Karpas-422 (cell line): ENCODE measurements around the gene YY1AP1. TPM values are rescaled to one million over a fixed set of nuclear protein-coding genes. Genes with fewer than 3 reads are reported as not detected.
"Not testable (repeated sequence)": the region's sequence is repeated elsewhere in the genome, so short reads cannot be mapped to it uniquely, and the experiment has no call there.

Experiments
- DNase-seq: peaks from one replicate; pipeline ENCODE4 v3.0.0-alpha.2; 2015
- H2AFZ ChIP-seq: fragments of 200-600 bp; sonication (generic); 2 replicates; pipeline ENCODE4 v1.6.1; 2014; ENCODE audit warnings: antibody characterized with exemption, low read length, mixed read lengths
- H3K27ac ChIP-seq: fragments of 200-600 bp; sonication (generic); 2 replicates; pipeline ENCODE4 v1.5.1; 2014; ENCODE audit warnings: mild to moderate bottlenecking, low read length, moderate library complexity
- H3K27me3 ChIP-seq: fragments of 200-600 bp; sonication (generic); 2 replicates; pipeline ENCODE4 v1.6.1; 2014; ENCODE audit warnings: low read length, mixed read lengths
- H3K36me3 ChIP-seq: fragments of 200-600 bp; sonication (generic); 2 replicates; pipeline ENCODE4 v1.6.1; 2014; ENCODE audit warnings: low read length, mixed read lengths; ENCODE audit not compliant: insufficient read depth
- H3K4me1 ChIP-seq: fragments of 200-600 bp; sonication (generic); 2 replicates; pipeline ENCODE4 v1.6.1; 2014; ENCODE audit warnings: mild to moderate bottlenecking, low read length, mixed read lengths
- H3K4me2 ChIP-seq: fragments of 200-600 bp; sonication (generic); 2 replicates; pipeline ENCODE4 v1.6.1; 2014; ENCODE audit warnings: low read length, low read depth, mild to moderate bottlenecking; ENCODE audit not compliant: poor library complexity, severe bottlenecking
- H3K4me3 ChIP-seq: fragments of 200-600 bp; sonication (generic); 2 replicates; pipeline ENCODE4 v1.5.1; 2014; ENCODE audit warnings: mild to moderate bottlenecking, antibody characterized with exemption, low read length, mixed read lengths
- H3K79me2 ChIP-seq: fragments of 200-600 bp; sonication (generic); 2 replicates; pipeline ENCODE4 v1.6.1; 2014; ENCODE audit warnings: mild to moderate bottlenecking, low read length, mixed read lengths
- H3K9ac ChIP-seq: fragments of 200-600 bp; sonication (generic); 2 replicates; pipeline ENCODE4 v1.6.0; 2014; ENCODE audit warnings: low read length
- H3K9me2 ChIP-seq: fragments of 200-600 bp; sonication (generic), shearing (Covaris generic); replicated peaks from 2 replicates; pipeline ENCODE4 v1.6.0; 2014; ENCODE audit warnings: mild to moderate bottlenecking, low read length, moderate library complexity; ENCODE audit not compliant: insufficient read depth
- H3K9me3 ChIP-seq: fragments of 300-700, 200-600 bp; sonication (generic); 2 replicates; pipeline ENCODE4 v1.6.1; 2014; ENCODE audit warnings: low read length, mixed read lengths
- H4K20me1 ChIP-seq: fragments of 200-600 bp; sonication (generic); 2 replicates; pipeline ENCODE4 v1.6.1; 2014; ENCODE audit warnings: mild to moderate bottlenecking, antibody characterized with exemption, low read length, low read depth; ENCODE audit not compliant: insufficient read depth
- total RNA-seq: library from RNA; depleted of rRNA; stranded (reverse); fragments of >200 nt; shearing (Covaris generic); gene quantifications from 2 replicates; pipeline ENCODE4 v1.2.3, GENCODE V29; 2014; ENCODE audit warnings: low replicate concordance; rRNA removed

Gene YY1AP1
- 54.4 and 67.0 TPM in 2 replicates for total RNA-seq

- Histone ChIP-seq H3K79me2 (peaks cover 95% of the 10 kb centered on the region), H2AFZ (peak within 1 kb of the TSS; percentile 98), H3K4me3 (peak within 1 kb of the TSS; percentile 95), H3K27me3 (no peaks in the 10 kb centered on the region), H3K4me2 (peak within 1 kb of the TSS; percentile 77), H3K9me3 (no peaks in the 10 kb centered on the region), H3K9me2 (no peaks in the 10 kb centered on the region), H3K9ac (peak within 1 kb of the TSS; percentile 99), H4K20me1 (no peaks in the 10 kb centered on the region; the same call in 1 of the 2 replicates), H3K36me3 (peaks cover 35% of the 10 kb centered on the region), H3K27ac (peak within 1 kb of the TSS; percentile 82), H3K4me1 (peaks cover 27% of the 10 kb centered on the region)
- DNase-seq = peak; percentile 95
These were observed at the start of gene YY1AP1 for GRCh38 chr1:155688324-155689080. YY1AP1 (minus strand) TSS chr1:155688774; CDS start chr1:155680436, 8,338 bp downstream.

- H3K79me2 ChIP-seq = peaks cover 3% of the 10 kb centered on the region; the same call in 1 of the 2 replicates
- H3K27ac ChIP-seq = no peak overlapping the region
- H3K9ac ChIP-seq = no peak overlapping the region
- no peaks in the 10 kb centered on the region for H3K9me3 ChIP-seq
- peaks cover 32% of the 10 kb centered on the region for H3K36me3 ChIP-seq
- no peaks in the 10 kb centered on the region for H3K27me3 ChIP-seq
- H3K4me2 ChIP-seq = no peak overlapping the region
- H2AFZ ChIP-seq = no peak overlapping the region
- H4K20me1 ChIP-seq = no peaks in the 10 kb centered on the region
- no peaks in the 10 kb centered on the region for H3K4me1 ChIP-seq
- DNase-seq = peak; percentile 75
- no peaks in the 10 kb centered on the region for H3K9me2 ChIP-seq
- H3K4me3 ChIP-seq = no peak overlapping the region
These were observed 40.7 kb upstream of the YY1AP1 start for GRCh38 chr1:155729031-155729898.

GRCh38 chr1:155725142-155725541, 36.6 kb upstream of the YY1AP1 start:
- H2AFZ ChIP-seq = no peak overlapping the region
- no peaks in the 10 kb centered on the region for H3K4me1 ChIP-seq
- H3K36me3 ChIP-seq = peaks cover 32% of the 10 kb centered on the region
- no peaks in the 10 kb centered on the region for H4K20me1 ChIP-seq
- no peak overlapping the region for H3K4me3 ChIP-seq
- no peak overlapping the region for H3K9ac ChIP-seq
- no peaks in the 10 kb centered on the region for H3K9me2 ChIP-seq
- no peak for DNase-seq
- no peak overlapping the region for H3K27ac ChIP-seq
- H3K79me2 ChIP-seq = peaks cover 17% of the 10 kb centered on the region
- H3K27me3 ChIP-seq = no peaks in the 10 kb centered on the region
- no peaks in the 10 kb centered on the region for H3K9me3 ChIP-seq
- no peak overlapping the region for H3K4me2 ChIP-seq

DNA sequence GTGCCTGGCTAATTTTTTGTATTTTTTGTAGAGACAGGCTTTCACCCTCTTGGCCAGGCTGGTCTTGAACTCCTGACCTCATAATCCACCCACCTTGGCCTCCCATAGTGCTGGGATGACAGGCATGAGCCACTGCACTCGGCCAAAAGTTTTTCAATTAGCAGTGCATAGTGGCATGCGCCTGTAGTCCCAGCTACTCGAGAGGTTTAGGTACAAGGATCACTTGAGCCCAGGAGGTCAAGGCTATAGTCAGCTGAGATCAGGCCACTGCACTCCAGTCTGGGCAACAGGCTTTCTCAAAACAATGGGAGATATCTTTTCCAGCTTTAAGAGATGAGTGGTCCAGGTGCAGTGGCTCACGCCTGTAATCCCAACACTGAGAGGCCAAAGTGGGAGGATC, 31.1 kb upstream of the YY1AP1 start:
- no peaks in the 10 kb centered on the region for H3K27me3 ChIP-seq
- H3K9me2 ChIP-seq = no peaks in the 10 kb centered on the region
- peaks cover 49% of the 10 kb centered on the region for H3K79me2 ChIP-seq
- H3K27ac ChIP-seq = no peak overlapping the region
- no peak overlapping the region for H3K4me3 ChIP-seq
- DNase-seq = no peak
- H3K4me1 ChIP-seq = peaks cover 24% of the 10 kb centered on the region
- H2AFZ ChIP-seq = no peak overlapping the region
- no peaks in the 10 kb centered on the region for H3K9me3 ChIP-seq
- H3K36me3 ChIP-seq = peaks cover 27% of the 10 kb centered on the region; the same call in 1 of the 2 replicates
- H3K9ac ChIP-seq = no peak overlapping the region
- H4K20me1 ChIP-seq = no peaks in the 10 kb centered on the region
- no peak overlapping the region for H3K4me2 ChIP-seq

- not testable (repeated sequence) for H3K4me2 ChIP-seq, H3K9me2 ChIP-seq, DNase-seq, H3K4me3 ChIP-seq, H3K27me3 ChIP-seq, H2AFZ ChIP-seq, H3K9me3 ChIP-seq, H4K20me1 ChIP-seq, H3K27ac ChIP-seq, H3K9ac ChIP-seq
- Histone ChIP-seq H3K36me3 (peaks cover 33% of the 10 kb centered on the region; the same call in 1 of the 2 replicates), H3K79me2 (peaks cover 60% of the 10 kb centered on the region), H3K4me1 (peaks cover 24% of the 10 kb centered on the region)
These were observed 30.0 kb upstream of the YY1AP1 start for GRCh38 chr1:155718524-155719115.

DNA sequence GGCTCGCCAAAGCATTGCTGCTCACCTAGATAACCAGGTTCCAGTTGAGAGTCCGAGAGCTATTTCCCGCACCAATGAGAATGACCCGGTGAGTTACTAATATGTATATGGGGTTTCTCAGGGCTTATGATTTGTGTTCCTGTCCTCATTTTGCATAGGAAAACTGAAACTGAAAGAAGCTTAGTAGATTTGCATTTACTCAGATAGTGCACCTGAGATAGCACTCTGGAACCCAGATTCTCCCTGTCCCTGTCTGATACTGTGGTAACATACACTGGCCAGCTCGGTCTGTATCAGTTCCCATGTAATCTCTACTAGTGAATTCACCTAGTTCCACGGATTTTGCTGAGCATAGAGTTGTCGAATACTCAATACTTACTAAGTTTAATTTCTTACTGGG, 28.5 kb upstream of the YY1AP1 start:
- H3K9ac ChIP-seq = no peak overlapping the region
- H3K27ac ChIP-seq = peak overlapping the region; percentile 1; the same call in 1 of the 2 replicates
- peaks cover 24% of the 10 kb centered on the region for H3K4me1 ChIP-seq
- no peak overlapping the region for H2AFZ ChIP-seq
- H4K20me1 ChIP-seq = no peaks in the 10 kb centered on the region
- peaks cover 63% of the 10 kb centered on the region for H3K79me2 ChIP-seq
- peaks cover 35% of the 10 kb centered on the region; the same call in 1 of the 2 replicates for H3K36me3 ChIP-seq
- no peaks in the 10 kb centered on the region for H3K27me3 ChIP-seq
- no peak overlapping the region for H3K4me3 ChIP-seq
- no peaks in the 10 kb centered on the region for H3K9me3 ChIP-seq
- DNase-seq = peak; percentile 61
- no peaks in the 10 kb centered on the region for H3K9me2 ChIP-seq
- peak overlapping the region; percentile 44 for H3K4me2 ChIP-seq

- DNase-seq = no peak
- Histone ChIP-seq H3K9ac (no peak overlapping the region), H3K9me3 (no peaks in the 10 kb centered on the region), H3K4me1 (peaks cover 24% of the 10 kb centered on the region), H3K27me3 (no peaks in the 10 kb centered on the region), H4K20me1 (no peaks in the 10 kb centered on the region), H3K9me2 (no peaks in the 10 kb centered on the region), H3K4me2 (no peak overlapping the region), H3K27ac (no peak overlapping the region), H3K36me3 (peaks cover 29% of the 10 kb centered on the region; the same call in 1 of the 2 replicates), H3K79me2 (peaks cover 56% of the 10 kb centered on the region), H3K4me3 (no peak overlapping the region), H2AFZ (no peak overlapping the region)
These were observed 27.2 kb upstream of the YY1AP1 start for GRCh38 chr1:155715777-155716176.
